HepG2 (cell line): ENCODE results near the gene RHBDF2. TPM values are rescaled to one million over a fixed set of nuclear protein-coding genes. Genes with fewer than 3 reads are reported as not detected.

Source experiments
- CERS6 ChIP-seq: sonication (generic); formaldehyde crosslinking; IDR thresholded peaks from 2 replicates; pipeline ENCODE4 v1.5.0; 2020; ENCODE audit warnings: missing genetic modification reagents
- IRX3 ChIP-seq: sonication (generic); formaldehyde crosslinking; IDR thresholded peaks from 2 replicates; pipeline ENCODE4 v1.8.1; 2023; ENCODE audit warnings: mild to moderate bottlenecking, low read depth, missing genetic modification reagents, borderline replicate concordance
- SAP130 ChIP-seq: IDR thresholded peaks from 2 replicates; pipeline ENCODE4 v1.6.1; 2016; ENCODE audit warnings: low read depth
- SMAD3 ChIP-seq: sonication (generic); formaldehyde crosslinking; IDR thresholded peaks from 2 replicates; pipeline ENCODE4 v1.4.0; 2020; ENCODE audit warnings: missing genetic modification reagents
- ZBTB7B ChIP-seq: sonication (generic); formaldehyde crosslinking; IDR thresholded peaks from 2 replicates; pipeline ENCODE4 v1.4.0; 2020; ENCODE audit warnings: missing genetic modification reagents
- ZFP82 ChIP-seq: sonication (generic); formaldehyde crosslinking; IDR thresholded peaks from 2 replicates; pipeline ENCODE4 v1.5.1; 2020; ENCODE audit warnings: mild to moderate bottlenecking, missing genetic modification reagents, borderline replicate concordance
- ZNF598 ChIP-seq: sonication (generic); formaldehyde crosslinking; IDR thresholded peaks from 2 replicates; pipeline ENCODE4 v1.5.1; 2020; ENCODE audit warnings: mild to moderate bottlenecking, missing genetic modification reagents, borderline replicate concordance
- polyA plus RNA-seq, 8 experiments: library from polyadenylated mRNA; depleted of rRNA in 3 of 8; stranded (reverse) in 7 of 8; unstranded in 1 of 8; fragments of >200 nt; fragmentation: Illumina TruSeq in 4 of 8; extraction: Trizol in 4 of 8; gene quantifications; 2 replicates each; pipeline versions ENCODE4 v1.2.1 to v1.2.3, GENCODE V29; 2011 to 2016; ENCODE audit warnings: low read depth in 4 of 8, missing spikeins in 1 of 8, mixed read lengths in 1 of 8; ENCODE audit not compliant: insufficient read depth in 1 of 8
- total RNA-seq, 5 experiments: library from RNA; depleted of rRNA; stranded (reverse); fragments of >200 nt; fragmentation: Illumina TruSeq; extraction: Trizol; gene quantifications; 2 replicates each; pipeline ENCODE4 v1.2.3, GENCODE V29; 2016; ENCODE audit warnings: low read depth in 1 of 5
- TF ChIP-seq, protein P1 (sequence below): sonication (generic); formaldehyde crosslinking; IDR thresholded peaks from 2 replicates; pipeline ENCODE4 v1.8.0; 2022; ENCODE audit warnings: missing genetic modification reagents, mild to moderate bottlenecking, moderate library complexity, borderline replicate concordance
- TF ChIP-seq, protein P2 (sequence below): sonication (generic); formaldehyde crosslinking; IDR thresholded peaks from 2 replicates; pipeline ENCODE4 v1.9.0; 2021; ENCODE audit warnings: missing genetic modification reagents, borderline replicate concordance

The RHBDF2 gene
- total and polyA plus RNA-seq, 2 of the 13 experiments (the other 11 are each of a cell fraction or from before 2014, with no cell fraction given) = 7.8 to 24.2 TPM

DNA sequence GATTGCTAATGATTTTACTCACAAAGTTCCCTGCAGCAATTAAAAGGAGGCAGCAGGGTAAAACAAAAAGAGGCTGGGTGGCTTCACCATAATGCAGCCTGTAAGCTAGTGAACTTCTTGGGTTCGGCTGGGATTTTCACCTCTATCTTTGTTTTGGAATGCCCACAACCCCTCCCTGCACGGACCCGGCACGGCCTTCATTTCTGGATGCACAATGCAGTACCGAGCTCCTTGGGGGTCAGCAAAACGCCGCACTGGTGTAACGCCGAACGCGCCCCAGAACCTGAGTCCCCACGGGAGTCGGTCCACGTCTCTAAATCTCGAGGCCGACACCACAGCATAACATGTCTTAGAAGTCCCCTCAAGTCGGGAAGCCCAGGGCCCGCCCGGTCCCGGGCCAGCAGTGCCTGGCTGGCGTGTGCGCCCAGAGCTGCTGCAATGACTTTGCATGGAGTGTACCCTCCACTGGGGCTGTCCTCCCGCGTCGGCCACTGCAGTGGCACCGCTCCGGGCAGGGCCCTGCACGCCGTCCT lies 49.0 kb downstream of the RHBDF2 start (continued):
- 0 out of 2 replicates have a peak, but pooled peaks have one; percentile 12 for TF ChIP-seq CERS6 (CRISPR knock-in tag)
- TF ChIP-seq SAP130 (CRISPR knock-in tag) = peak; percentile 8; the same call in 1 of the 2 replicates
- TF ChIP-seq IRX3 (CRISPR knock-in tag) = no peak
- 0 out of 2 replicates have a peak, but pooled peaks have one; percentile 14 for TF ChIP-seq ZBTB7B (CRISPR knock-in tag)
- TF ChIP-seq, protein P1, sequence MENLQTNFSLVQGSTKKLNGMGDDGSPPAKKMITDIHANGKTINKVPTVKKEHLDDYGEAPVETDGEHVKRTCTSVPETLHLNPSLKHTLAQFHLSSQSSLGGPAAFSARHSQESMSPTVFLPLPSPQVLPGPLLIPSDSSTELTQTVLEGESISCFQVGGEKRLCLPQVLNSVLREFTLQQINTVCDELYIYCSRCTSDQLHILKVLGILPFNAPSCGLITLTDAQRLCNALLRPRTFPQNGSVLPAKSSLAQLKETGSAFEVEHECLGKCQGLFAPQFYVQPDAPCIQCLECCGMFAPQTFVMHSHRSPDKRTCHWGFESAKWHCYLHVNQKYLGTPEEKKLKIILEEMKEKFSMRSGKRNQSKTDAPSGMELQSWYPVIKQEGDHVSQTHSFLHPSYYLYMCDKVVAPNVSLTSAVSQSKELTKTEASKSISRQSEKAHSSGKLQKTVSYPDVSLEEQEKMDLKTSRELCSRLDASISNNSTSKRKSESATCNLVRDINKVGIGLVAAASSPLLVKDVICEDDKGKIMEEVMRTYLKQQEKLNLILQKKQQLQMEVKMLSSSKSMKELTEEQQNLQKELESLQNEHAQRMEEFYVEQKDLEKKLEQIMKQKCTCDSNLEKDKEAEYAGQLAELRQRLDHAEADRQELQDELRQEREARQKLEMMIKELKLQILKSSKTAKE (CRISPR knock-in tag) = no peak
- TF ChIP-seq, protein P2, sequence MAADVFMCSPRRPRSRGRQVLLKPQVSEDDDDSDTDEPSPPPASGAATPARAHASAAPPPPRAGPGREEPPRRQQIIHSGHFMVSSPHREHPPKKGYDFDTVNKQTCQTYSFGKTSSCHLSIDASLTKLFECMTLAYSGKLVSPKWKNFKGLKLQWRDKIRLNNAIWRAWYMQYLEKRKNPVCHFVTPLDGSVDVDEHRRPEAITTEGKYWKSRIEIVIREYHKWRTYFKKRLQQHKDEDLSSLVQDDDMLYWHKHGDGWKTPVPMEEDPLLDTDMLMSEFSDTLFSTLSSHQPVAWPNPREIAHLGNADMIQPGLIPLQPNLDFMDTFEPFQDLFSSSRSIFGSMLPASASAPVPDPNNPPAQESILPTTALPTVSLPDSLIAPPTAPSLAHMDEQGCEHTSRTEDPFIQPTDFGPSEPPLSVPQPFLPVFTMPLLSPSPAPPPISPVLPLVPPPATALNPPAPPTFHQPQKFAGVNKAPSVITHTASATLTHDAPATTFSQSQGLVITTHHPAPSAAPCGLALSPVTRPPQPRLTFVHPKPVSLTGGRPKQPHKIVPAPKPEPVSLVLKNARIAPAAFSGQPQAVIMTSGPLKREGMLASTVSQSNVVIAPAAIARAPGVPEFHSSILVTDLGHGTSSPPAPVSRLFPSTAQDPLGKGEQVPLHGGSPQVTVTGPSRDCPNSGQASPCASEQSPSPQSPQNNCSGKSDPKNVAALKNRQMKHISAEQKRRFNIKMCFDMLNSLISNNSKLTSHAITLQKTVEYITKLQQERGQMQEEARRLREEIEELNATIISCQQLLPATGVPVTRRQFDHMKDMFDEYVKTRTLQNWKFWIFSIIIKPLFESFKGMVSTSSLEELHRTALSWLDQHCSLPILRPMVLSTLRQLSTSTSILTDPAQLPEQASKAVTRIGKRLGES (CRISPR knock-in tag) = 0 out of 2 replicates have a peak, but pooled peaks have one; percentile 2
- no peak for TF ChIP-seq ZFP82 (CRISPR knock-in tag)
- 0 out of 2 replicates have a peak, but pooled peaks have one; percentile 11 for TF ChIP-seq ZNF598 (CRISPR knock-in tag)
- TF ChIP-seq SMAD3 (CRISPR knock-in tag) = peak; percentile 42; the same call in 1 of the 2 replicates
